ENCODE measurements around the gene TOLLIP.
"Not testable (repeated sequence)": the region's sequence is repeated elsewhere in the genome, so short reads cannot be mapped to it uniquely, and the experiment has no call there.

The TOLLIP gene

GRCh38 chr11:1271927-1272326, 37.5 kb downstream of the TOLLIP start:
- in situ Hi-C loops (cut with MboI; ENCODE audit: low sequenced_read_pairs, unreplicated experiment): no loop called here
- no peak for TF ChIP-seq CTCF (IDR thresholded peaks at IDR 0.05; ENCODE audit: borderline replicate concordance, control extremely low read depth, extremely low read depth, insufficient read depth, missing control alignments)
- DNase-seq (ENCODE audit: low spot score): no peak

GRCh38 chr11:1271406-1271805, 38.0 kb downstream of the TOLLIP start:
- DNase-seq (ENCODE audit: low spot score): no peak
- TF ChIP-seq CTCF (IDR thresholded peaks at IDR 0.05; ENCODE audit: borderline replicate concordance, control extremely low read depth, extremely low read depth, insufficient read depth, missing control alignments): no peak
- in situ Hi-C loops (cut with MboI; ENCODE audit: low sequenced_read_pairs, unreplicated experiment): no loop called here

- in situ Hi-C loops (cut with MboI; ENCODE audit: low sequenced_read_pairs, unreplicated experiment): no loop called here
- DNase-seq (ENCODE audit: low spot score): no peak
- TF ChIP-seq CTCF (IDR thresholded peaks at IDR 0.05; ENCODE audit: borderline replicate concordance, control extremely low read depth, extremely low read depth, insufficient read depth, missing control alignments): no peak
Measured at GRCh38 chr11:1271002-1271401, 38.4 kb downstream of the TOLLIP start.

GRCh38 chr11:1270476-1270875, 39.0 kb downstream of the TOLLIP start:
- TF ChIP-seq CTCF (IDR thresholded peaks at IDR 0.05; ENCODE audit: borderline replicate concordance, control extremely low read depth, extremely low read depth, insufficient read depth, missing control alignments): no peak
- no peak for DNase-seq (ENCODE audit: low spot score)
- in situ Hi-C loops (cut with MboI; ENCODE audit: low sequenced_read_pairs, unreplicated experiment): no loop called here

GRCh38 chr11:1269957-1270356, 39.5 kb downstream of the TOLLIP start:
- in situ Hi-C loops (cut with MboI; ENCODE audit: low sequenced_read_pairs, unreplicated experiment): no loop called here
- no peak for DNase-seq (ENCODE audit: low spot score)
- TF ChIP-seq CTCF (IDR thresholded peaks at IDR 0.05; ENCODE audit: borderline replicate concordance, control extremely low read depth, extremely low read depth, insufficient read depth, missing control alignments): no peak

GRCh38 chr11:1267441-1268100, 41.9 kb downstream of the TOLLIP start:
- TF ChIP-seq CTCF (IDR thresholded peaks at IDR 0.05; ENCODE audit: borderline replicate concordance, control extremely low read depth, extremely low read depth, insufficient read depth, missing control alignments): no peak
- no peak for DNase-seq (ENCODE audit: low spot score)
- in situ Hi-C loops (cut with MboI; ENCODE audit: low sequenced_read_pairs, unreplicated experiment): no loop called here

- DNase-seq (ENCODE audit: low spot score); in situ Hi-C loops (cut with MboI; ENCODE audit: low sequenced_read_pairs, unreplicated experiment): not testable (repeated sequence)
Measured at GRCh38 chr11:1266976-1267375, 42.5 kb downstream of the TOLLIP start.

GRCh38 chr11:1265480-1265879, 44.0 kb downstream of the TOLLIP start:
- in situ Hi-C loops (cut with MboI; ENCODE audit: low sequenced_read_pairs, unreplicated experiment); DNase-seq (ENCODE audit: low spot score): not testable (repeated sequence)

Measured in GM13976 (cell line).